H1 (cell line): ENCODE data around the gene TMEM86B. TPM values are rescaled to one million over a fixed set of nuclear protein-coding genes. Genes with fewer than 3 reads are reported as not detected.

Experiments used
- CTCF ChIA-PET: fragments of 300-600 bp; sonication (Branson Sonifier 250); formaldehyde crosslinking; loops from one replicate; lab custom pipeline; 2021; ENCODE audit not compliant: partially characterized antibody; lab: Charles Lee
- POLR2A ChIA-PET: fragments of 300-600 bp; sonication (Branson Sonifier 250); formaldehyde crosslinking; loops from one replicate; lab custom pipeline; 2021; ENCODE audit warnings: inconsistent platforms; ENCODE audit not compliant: partially characterized antibody; lab: Charles Lee
- DNase-seq, 2 experiments: peaks; one replicate each; pipeline versions ENCODE4 v3.0.0 to v3.0.0-alpha.2; 2010 to 2022; ENCODE audit warnings: low spot score in 2 of 2, low read depth in 1 of 2, mixed read lengths in 1 of 2
- FAIRE-seq: peaks from 2 replicates; lab custom pipeline; 2011; peaks lifted over from hg19 to GRCh38; lab: Jason Lieb, UNC
- H2AFZ ChIP-seq: 2 replicates; pipeline ENCODE4 v1.8.1; 2012; ENCODE audit warnings: low read length, inconsistent platforms
- H2AK5ac ChIP-seq: 2 replicates; pipeline ENCODE4 v1.6.1; 2013; ENCODE audit warnings: low read depth, low read length
- H2BK120ac ChIP-seq: replicated peaks from 2 replicates; pipeline ENCODE3; 2013; ENCODE audit warnings: low read depth, low read length, inconsistent platforms
- H2BK12ac ChIP-seq: 2 replicates; pipeline ENCODE4 v1.6.1; 2013; ENCODE audit warnings: low read depth, low read length
- H2BK15ac ChIP-seq: 2 replicates; pipeline ENCODE4 v1.6.1; 2013; ENCODE audit warnings: low read length
- H2BK20ac ChIP-seq: 2 replicates; pipeline ENCODE4 v1.6.1; 2013; ENCODE audit warnings: low read length
- H2BK5ac ChIP-seq: 2 replicates; pipeline ENCODE4 v1.6.1; 2013; ENCODE audit warnings: low read depth, low read length
- H3K14ac ChIP-seq: 2 replicates; pipeline ENCODE4 v1.6.1; 2013; ENCODE audit warnings: inconsistent platforms; ENCODE audit not compliant: insufficient read length
- H3K18ac ChIP-seq: 2 replicates; pipeline ENCODE4 v1.6.1; 2013; ENCODE audit warnings: low read length; ENCODE audit errors: extremely low read depth
- H3K23ac ChIP-seq: 2 replicates; pipeline ENCODE4 v1.6.1; 2013; ENCODE audit warnings: inconsistent platforms; ENCODE audit not compliant: insufficient read length
- H3K23me2 ChIP-seq: 2 replicates; pipeline ENCODE4 v1.6.1; 2013; ENCODE audit warnings: low read depth, low read length
- H3K27ac ChIP-seq: 2 replicates; pipeline ENCODE4 v1.6.1; 2011; ENCODE audit warnings: low read depth, low read length, inconsistent platforms
- H3K27me3 ChIP-seq, 4 experiments: replicated peaks in 1 of 4; 1 replicate in 1 of 4; 2 replicates in 3 of 4; pipeline versions ENCODE4 v1.6.1 to v1.8.1; 2011 to 2013; ENCODE audit warnings: low read length in 3 of 4, mild to moderate bottlenecking in 3 of 4, inconsistent platforms in 2 of 4, mixed read lengths in 2 of 4, moderate library complexity in 1 of 4; ENCODE audit not compliant: control insufficient read depth in 3 of 4, insufficient read depth in 3 of 4; ENCODE audit errors: extremely low read depth in 1 of 4
- H3K36me3 ChIP-seq, 4 experiments: 2 replicates each; pipeline versions ENCODE4 v1.6.1 to v1.8.1; 2011 to 2013; ENCODE audit warnings: mild to moderate bottlenecking in 4 of 4, low read length in 3 of 4, moderate library complexity in 2 of 4, control low read depth in 1 of 4, inconsistent platforms in 1 of 4; ENCODE audit not compliant: insufficient read depth in 4 of 4, control insufficient read depth in 2 of 4
- H3K4ac ChIP-seq: replicated peaks from 2 replicates; pipeline ENCODE3; 2013; ENCODE audit warnings: low read length, low read depth, mixed read lengths, inconsistent platforms; ENCODE audit not compliant: insufficient read length
- H3K4me1 ChIP-seq, 4 experiments: replicated peaks in 1 of 4; 1 replicate in 1 of 4; 2 replicates in 3 of 4; pipeline versions ENCODE4 v1.6.1 to v1.8.1; 2011 to 2013; ENCODE audit warnings: low read length in 3 of 4, inconsistent platforms in 2 of 4, mixed read lengths in 1 of 4; ENCODE audit not compliant: insufficient read depth in 4 of 4, control insufficient read depth in 3 of 4
- H3K4me2 ChIP-seq, 2 experiments: 2 replicates each; pipeline versions ENCODE4 v1.6.1 to v1.8.1; 2011 to 2013; ENCODE audit warnings: low read depth in 2 of 2, low read length in 2 of 2, control low read depth in 1 of 2, inconsistent platforms in 1 of 2, mild to moderate bottlenecking in 1 of 2; ENCODE audit not compliant: insufficient read depth in 1 of 2
- H3K4me3 ChIP-seq, 4 experiments: fragments of 200-600, 300-600 bp in 1 of 4; sonication (generic), shearing (Covaris generic), sonication (Bioruptor Twin) in 1 of 4; 2 replicates each; pipeline versions ENCODE4 v1.5.1 to v1.8.1; 2011 to 2016; ENCODE audit warnings: low read length in 4 of 4, low read depth in 3 of 4, control low read depth in 2 of 4, inconsistent platforms in 2 of 4, mild to moderate bottlenecking in 2 of 4, mixed read lengths in 1 of 4, moderate library complexity in 1 of 4; ENCODE audit not compliant: insufficient read depth in 2 of 4; ENCODE audit errors: extremely low read depth in 1 of 4
- H3K56ac ChIP-seq: replicated peaks from 2 replicates; pipeline ENCODE3; 2013; ENCODE audit warnings: low read depth, mild to moderate bottlenecking, mixed read lengths, low read length, inconsistent platforms; ENCODE audit not compliant: insufficient read length
- H3K79me1 ChIP-seq: 2 replicates; pipeline ENCODE4 v1.6.1; 2013; ENCODE audit warnings: low read depth, low read length, control low read depth
- H3K79me2 ChIP-seq, 2 experiments: 2 replicates each; pipeline versions ENCODE4 v1.6.1 to v1.8.1; 2012 to 2013; ENCODE audit warnings: low read length in 2 of 2, mild to moderate bottlenecking in 2 of 2, inconsistent platforms in 1 of 2; ENCODE audit not compliant: insufficient read depth in 2 of 2, control insufficient read depth in 1 of 2
- H3K9ac ChIP-seq, 4 experiments: replicated peaks in 1 of 4; 1 replicate in 1 of 4; 2 replicates in 3 of 4; pipeline versions ENCODE4 v1.6.1 to v1.8.1; 2011 to 2013; ENCODE audit warnings: low read depth in 3 of 4, low read length in 3 of 4, control low read depth in 2 of 4, mild to moderate bottlenecking in 2 of 4, moderate library complexity in 2 of 4, inconsistent platforms in 1 of 4; ENCODE audit errors: extremely low read depth in 1 of 4
- H3K9me3 ChIP-seq, 2 experiments: 2 replicates each; pipeline versions ENCODE4 v1.6.1 to v1.8.1; 2012 to 2013; ENCODE audit warnings: mild to moderate bottlenecking in 2 of 2, moderate library complexity in 2 of 2, control low read depth in 1 of 2, inconsistent platforms in 1 of 2, low read depth in 1 of 2, low read length in 1 of 2, mixed read lengths in 1 of 2; ENCODE audit not compliant: insufficient read depth in 2 of 2
- H4K20me1 ChIP-seq, 2 experiments: replicated peaks in 1 of 2; 2 replicates each; pipeline versions ENCODE3 to v1.8.1; 2011 to 2013; ENCODE audit warnings: inconsistent platforms in 2 of 2, low read length in 2 of 2, mild to moderate bottlenecking in 1 of 2; ENCODE audit not compliant: insufficient read depth in 2 of 2, control insufficient read depth in 1 of 2
- H4K5ac ChIP-seq: 2 replicates; pipeline ENCODE4 v1.6.1; 2013; ENCODE audit warnings: low read length, low read depth, mixed read lengths, inconsistent platforms; ENCODE audit not compliant: insufficient read length
- H4K8ac ChIP-seq: 2 replicates; pipeline ENCODE4 v1.8.0; 2013; ENCODE audit warnings: mild to moderate bottlenecking, moderate library complexity, low read length, inconsistent platforms; ENCODE audit not compliant: insufficient read depth; ENCODE audit errors: extremely low read depth
- H4K91ac ChIP-seq: replicated peaks from 2 replicates; pipeline ENCODE3; 2013; ENCODE audit warnings: low read length, mixed read lengths, inconsistent platforms; ENCODE audit not compliant: insufficient read length
- CREB1 ChIP-seq: IDR thresholded peaks from 2 replicates; pipeline ENCODE4 v1.6.1; 2012; ENCODE audit warnings: inconsistent platforms
- HDAC2 ChIP-seq, 2 experiments: fragments of 300-600 bp in 1 of 2; sonication (generic) in 1 of 2; IDR thresholded peaks; 2 replicates each; pipeline ENCODE4 v1.6.1; 2011 to 2012; ENCODE audit warnings: low read depth in 2 of 2, low read length in 2 of 2, mild to moderate bottlenecking in 2 of 2, moderate library complexity in 2 of 2, borderline replicate concordance in 1 of 2, inconsistent platforms in 1 of 2
- KDM1A ChIP-seq: fragments of 200-600, 300-600 bp; sonication (generic); IDR thresholded peaks from 2 replicates; pipeline ENCODE4 v1.7.1; 2016; ENCODE audit warnings: mild to moderate bottlenecking, low read length, borderline replicate concordance
- RAD21 ChIP-seq, 2 experiments: IDR thresholded peaks in 1 of 2; conservative IDR thresholded peaks in 1 of 2; 2 replicates each; pipeline ENCODE4 v1.6.1; 2011; ENCODE audit warnings: low read depth in 2 of 2, low read length in 2 of 2, improper control_type of control experiment in 1 of 2, inconsistent platforms in 1 of 2, mild to moderate bottlenecking in 1 of 2, moderate library complexity in 1 of 2
- TBP ChIP-seq: IDR thresholded peaks from 2 replicates; pipeline ENCODE4 v1.6.1; 2011; ENCODE audit warnings: low read depth, low read length, improper control_type of control experiment
- WGBS, 2 experiments: shearing (Covaris generic) in 1 of 2; methylation state at CpG; one replicate each; pipeline versions ENCODE4 v1.1.6 to v1.1.7; 2013 to 2015; ENCODE audit warnings: low lambda C conversion rate in 2 of 2, mixed read lengths in 2 of 2, inconsistent platforms in 1 of 2, low coverage in 1 of 2, missing lambda C conversion rate in 1 of 2; ENCODE audit not compliant: insufficient replicate concordance in 2 of 2, insufficient coverage in 1 of 2, insufficient read length in 1 of 2; ENCODE audit errors: extremely low coverage in 1 of 2, missing lambda C conversion rate in 1 of 2; 5-methylcytosine and 5-hydroxymethylcytosine counted together
- polyA plus RNA-seq, 7 experiments: library from polyadenylated mRNA; depleted of rRNA in 3 of 7; stranded (reverse) in 5 of 7; unstranded in 2 of 7; fragments of >200 nt in 5 of 7; fragments of 200-250 nt in 2 of 7; gene quantifications; 1 replicate in 5 of 7; 2 replicates in 1 of 7; 4 replicates in 1 of 7; pipeline versions ENCODE4 v1.2.1 to v1.2.3, GENCODE V29; 2011 to 2013; ENCODE audit warnings: missing spikeins in 2 of 7, mixed read lengths in 2 of 7
- total RNA-seq: library from RNA; stranded (reverse); fragmentation: NEBNext Ultra II Directional; extraction: Animal tissue kit (Norgen Biotek cat#: 25700); gene quantifications from 2 replicates; pipeline ENCODE4 v1.2.1, GENCODE V29; 2021
- TF ChIP-seq, protein P1 (sequence below), 3 experiments: IDR thresholded peaks; 1 replicate in 2 of 3; 2 replicates in 1 of 3; pipeline versions ENCODE4 v1.5.1 to v1.6.1; 2011; ENCODE audit warnings: low read length in 3 of 3, mild to moderate bottlenecking in 3 of 3, inconsistent platforms in 2 of 3, low read depth in 1 of 3, moderate library complexity in 1 of 3; ENCODE audit not compliant: insufficient read depth in 1 of 3; ENCODE audit errors: control extremely low read depth in 1 of 3

The TMEM86B gene
- total and polyA plus RNA-seq, 2 of the 8 experiments (the other 6 are each of a cell fraction or from before 2014, with no cell fraction given) = 2.0 to 2.9 TPM

DNA sequence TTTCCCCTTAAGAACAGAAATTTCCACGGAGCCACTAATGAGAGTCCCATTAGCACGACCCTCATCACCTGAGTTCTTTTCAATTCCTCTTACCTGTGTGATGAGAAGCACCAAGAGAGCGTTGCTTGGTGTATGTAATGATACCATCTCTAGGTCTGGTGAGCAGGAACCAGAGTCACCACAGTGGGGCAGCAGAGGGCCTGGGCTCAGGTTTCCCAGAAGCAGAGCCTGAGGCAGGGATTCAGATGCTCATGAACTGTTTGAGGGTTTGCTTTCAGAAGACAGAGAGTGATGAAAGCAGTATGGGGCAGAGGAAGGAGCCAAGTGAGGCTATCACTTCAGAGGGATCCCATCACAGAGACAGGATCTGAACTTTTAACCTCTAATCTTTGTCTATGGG is 16.1 kb downstream of the TMEM86B start:
- Histone ChIP-seq H4K20me1 (no peaks in the 10 kb centered on the region), H2BK20ac (no peak overlapping the region), H4K5ac (no peak overlapping the region), H3K79me2 (no peaks in the 10 kb centered on the region), H3K79me1 (no peaks in the 10 kb centered on the region), H2BK12ac (no peak overlapping the region), H3K4me2 (no peak overlapping the region), H3K14ac (no peak overlapping the region), H3K4me1 (peaks cover 0 to 6% (median 2%) of the 10 kb centered on the region in 4 experiments; a peak in 2 of 7 replicates), H3K18ac (no peak overlapping the region), H3K23me2 (peaks cover 5% of the 10 kb centered on the region; the same call in 1 of the 2 replicates), H3K9me3 (peaks cover 15% of the 10 kb centered on the region in 2 experiments; a peak in 3 of 4 replicates), H4K91ac (no peak overlapping the region), H2AK5ac (no peak overlapping the region), H3K4ac (no peak overlapping the region), H3K23ac (no peak overlapping the region), H3K27me3 (no peaks in the 10 kb centered on the region; a peak in 1 of 7 replicates), H3K56ac (no peak overlapping the region), H3K4me3 (no peak overlapping the region), H4K8ac (no peak overlapping the region), H3K36me3 (no peaks in the 10 kb centered on the region), H3K27ac (no peak overlapping the region), H2AFZ (no peak overlapping the region), H2BK120ac (no peak overlapping the region), H2BK15ac (no peak overlapping the region), H3K9ac (no peak overlapping the region), H2BK5ac (no peak overlapping the region)
- no peak for FAIRE-seq
- POLR2A ChIA-PET = interaction anchor here (1.0 kb wide), 1 partner anchor 195 kb away, joined by 3 read pairs; the partner anchor contains the start of gene UBE2S
- 85% methylated on average over 3 of the region's 3 CpGs; no CpG with 5 or more reads in 1 of the 2 experiments for WGBS, 2 experiments
- TF ChIP-seq RAD21 (IDR thresholded peaks at IDR 0.05 in 1 of 2, conservative IDR thresholded peaks at IDR 0.05 in 1 of 2; ENCODE audit: low read depth in 2 of 2, low read length in 2 of 2) (peak; percentile 36 to 45), TBP (no peak), HDAC2 (IDR thresholded peaks at IDR 0.05; ENCODE audit: borderline replicate concordance in 1 of 2, low read depth in 2 of 2, low read length in 2 of 2) (no peak), CREB1 (no peak), KDM1A (peak; percentile 72; the same call in 1 of the 2 replicates)
- TF ChIP-seq, protein P1, sequence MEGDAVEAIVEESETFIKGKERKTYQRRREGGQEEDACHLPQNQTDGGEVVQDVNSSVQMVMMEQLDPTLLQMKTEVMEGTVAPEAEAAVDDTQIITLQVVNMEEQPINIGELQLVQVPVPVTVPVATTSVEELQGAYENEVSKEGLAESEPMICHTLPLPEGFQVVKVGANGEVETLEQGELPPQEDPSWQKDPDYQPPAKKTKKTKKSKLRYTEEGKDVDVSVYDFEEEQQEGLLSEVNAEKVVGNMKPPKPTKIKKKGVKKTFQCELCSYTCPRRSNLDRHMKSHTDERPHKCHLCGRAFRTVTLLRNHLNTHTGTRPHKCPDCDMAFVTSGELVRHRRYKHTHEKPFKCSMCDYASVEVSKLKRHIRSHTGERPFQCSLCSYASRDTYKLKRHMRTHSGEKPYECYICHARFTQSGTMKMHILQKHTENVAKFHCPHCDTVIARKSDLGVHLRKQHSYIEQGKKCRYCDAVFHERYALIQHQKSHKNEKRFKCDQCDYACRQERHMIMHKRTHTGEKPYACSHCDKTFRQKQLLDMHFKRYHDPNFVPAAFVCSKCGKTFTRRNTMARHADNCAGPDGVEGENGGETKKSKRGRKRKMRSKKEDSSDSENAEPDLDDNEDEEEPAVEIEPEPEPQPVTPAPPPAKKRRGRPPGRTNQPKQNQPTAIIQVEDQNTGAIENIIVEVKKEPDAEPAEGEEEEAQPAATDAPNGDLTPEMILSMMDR (IDR thresholded peaks at IDR 0.05; ENCODE audit: control extremely low read depth in 1 of 3, insufficient read depth in 1 of 3, low read depth in 1 of 3, low read length in 3 of 3) = peak; percentile 28 to 57 (median 54)
- DNase-seq = no peak
- CTCF ChIA-PET = interaction anchor here (0.7 kb wide), 1 partner anchor 13 kb away, joined by 3 read pairs; no protein-coding TSS in a partner anchor
